Measurements from ENCODE around the gene IP6K1.

Gene IP6K1

GRCh38 chr3:49717211-49717958, 69.0 kb downstream of the IP6K1 start:
- Histone ChIP-seq H4K20me1 (ENCODE audit: insufficient read depth, low read length) (peaks cover 28% of the 10 kb centered on the region), H3K79me2 (ENCODE audit: insufficient read depth, low read length) (peaks cover 14% of the 10 kb centered on the region), H3K36me3 (ENCODE audit: insufficient read depth, low read length) (peaks cover 51% of the 10 kb centered on the region), H3K27me3 (ENCODE audit: insufficient read depth, low read length, poor library complexity) (no peaks in the 10 kb centered on the region), H3K4me1 (ENCODE audit: insufficient read depth, low read length) (peaks cover 43% of the 10 kb centered on the region), H3K9me3 (ENCODE audit: insufficient read depth, low read length, severe bottlenecking) (no peaks in the 10 kb centered on the region), H3K4me2 (ENCODE audit: insufficient read depth, low read length) (no peak overlapping the region), H3K4me3 (ENCODE audit: low read depth in 1 of 2, low read length in 2 of 2) (no peak overlapping the region), H2AFZ (ENCODE audit: low read depth, low read length) (no peak overlapping the region), H3K9ac (ENCODE audit: low read depth, low read length) (no peak overlapping the region), H3K27ac (ENCODE audit: low read length) (no peak overlapping the region)
- DNase-seq (no peak), ATAC-seq (ENCODE audit: insufficient read depth, low read depth) (no peak)
- no peak for TF ChIP-seq CTCF (IDR thresholded peaks at IDR 0.05; ENCODE audit: borderline replicate concordance, extremely low read depth, low read length, poor library complexity, severe bottlenecking)
- no peak for TF ChIP-seq EZH2 (IDR thresholded peaks at IDR 0.05; ENCODE audit: borderline replicate concordance, low read depth, low read length, severe bottlenecking)

- Histone ChIP-seq H2AFZ (ENCODE audit: low read depth, low read length) (no peak overlapping the region), H3K36me3 (ENCODE audit: insufficient read depth, low read length) (peaks cover 44% of the 10 kb centered on the region), H3K4me2 (ENCODE audit: insufficient read depth, low read length) (no peak overlapping the region), H3K9me3 (ENCODE audit: insufficient read depth, low read length, severe bottlenecking) (no peaks in the 10 kb centered on the region), H3K4me3 (ENCODE audit: low read depth in 1 of 2, low read length in 2 of 2) (no peak overlapping the region), H3K27me3 (ENCODE audit: insufficient read depth, low read length, poor library complexity) (no peaks in the 10 kb centered on the region), H3K27ac (ENCODE audit: low read length) (no peak overlapping the region), H3K4me1 (ENCODE audit: insufficient read depth, low read length) (peaks cover 39% of the 10 kb centered on the region), H3K9ac (ENCODE audit: low read depth, low read length) (no peak overlapping the region), H3K79me2 (ENCODE audit: insufficient read depth, low read length) (peaks cover 8% of the 10 kb centered on the region; the same call in 1 of the 2 replicates), H4K20me1 (ENCODE audit: insufficient read depth, low read length) (peaks cover 21% of the 10 kb centered on the region)
- TF ChIP-seq CTCF (IDR thresholded peaks at IDR 0.05; ENCODE audit: borderline replicate concordance, extremely low read depth, low read length, poor library complexity, severe bottlenecking): no peak
- TF ChIP-seq EZH2 (IDR thresholded peaks at IDR 0.05; ENCODE audit: borderline replicate concordance, low read depth, low read length, severe bottlenecking): no peak
- ATAC-seq (ENCODE audit: insufficient read depth, low read depth) (no peak), DNase-seq (no peak)
Measured at GRCh38 chr3:49716691-49717210, 69.6 kb downstream of the IP6K1 start.

- TF ChIP-seq CTCF (IDR thresholded peaks at IDR 0.05; ENCODE audit: borderline replicate concordance, extremely low read depth, low read length, poor library complexity, severe bottlenecking) (no peak), EZH2 (IDR thresholded peaks at IDR 0.05; ENCODE audit: borderline replicate concordance, low read depth, low read length, severe bottlenecking) (no peak)
- H3K4me1 ChIP-seq (ENCODE audit: insufficient read depth, low read length): peaks cover 38% of the 10 kb centered on the region
- ATAC-seq (ENCODE audit: insufficient read depth, low read depth) (no peak), DNase-seq (no peak)
- peaks cover 16% of the 10 kb centered on the region for H4K20me1 ChIP-seq (ENCODE audit: insufficient read depth, low read length)
- no peak overlapping the region for H3K4me2 ChIP-seq (ENCODE audit: insufficient read depth, low read length)
- no peak overlapping the region for H2AFZ ChIP-seq (ENCODE audit: low read depth, low read length)
- H3K9me3 ChIP-seq (ENCODE audit: insufficient read depth, low read length, severe bottlenecking): no peaks in the 10 kb centered on the region
- H3K9ac ChIP-seq (ENCODE audit: low read depth, low read length): no peak overlapping the region
- H3K4me3 ChIP-seq (ENCODE audit: low read depth in 1 of 2, low read length in 2 of 2): no peak overlapping the region
- H3K27me3 ChIP-seq (ENCODE audit: insufficient read depth, low read length, poor library complexity): no peaks in the 10 kb centered on the region
- peaks cover 39% of the 10 kb centered on the region for H3K36me3 ChIP-seq (ENCODE audit: insufficient read depth, low read length)
- no peak overlapping the region for H3K27ac ChIP-seq (ENCODE audit: low read length)
- peaks cover 3% of the 10 kb centered on the region; the same call in 1 of the 2 replicates for H3K79me2 ChIP-seq (ENCODE audit: insufficient read depth, low read length)
Measured at GRCh38 chr3:49716169-49716568, 70.2 kb downstream of the IP6K1 start.
